ENCODE data around the gene ZDHHC8.

Gene ZDHHC8

DNA sequence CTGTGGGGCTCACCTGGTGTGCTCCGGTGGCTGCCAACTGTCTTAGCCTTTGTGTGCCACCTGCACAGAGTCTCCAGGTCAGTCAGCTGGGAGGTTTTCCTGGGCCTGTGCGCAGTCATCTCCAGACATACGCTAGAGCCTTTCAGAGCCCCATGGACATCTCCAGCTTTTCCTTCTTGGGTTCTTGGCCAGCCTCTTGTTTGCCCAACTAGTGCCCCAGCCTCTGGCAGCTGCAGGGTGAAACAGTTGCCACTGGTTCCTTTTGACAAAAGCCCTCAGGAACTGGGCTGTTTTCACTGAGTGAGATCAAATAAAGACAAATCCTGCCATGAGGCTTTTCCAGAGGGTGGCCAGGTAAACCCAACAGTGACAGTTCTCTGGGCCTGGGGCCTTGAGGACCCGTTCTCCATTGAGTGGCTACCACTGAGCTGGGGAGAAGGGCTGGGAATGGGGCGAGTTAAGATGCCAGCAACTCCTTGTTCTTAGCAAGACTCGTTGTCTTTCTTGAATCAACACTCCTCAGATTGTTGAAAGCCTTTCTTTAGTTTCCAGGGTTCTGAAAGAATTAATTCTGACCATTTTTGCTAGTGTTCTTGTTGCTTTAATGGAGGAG lies 32.4 kb upstream of the ZDHHC8 start:
- no peak overlapping the region for H3K9ac ChIP-seq (ENCODE audit: low read length)
- H3K9me2 ChIP-seq (ENCODE audit: low read depth, low read length) = no peaks in the 10 kb centered on the region
- no peaks in the 10 kb centered on the region for H3K4me1 ChIP-seq (ENCODE audit: insufficient read depth, low read length, severe bottlenecking)
- H3K27ac ChIP-seq (ENCODE audit: low read depth, low read length, poor library complexity, severe bottlenecking) = no peak overlapping the region
- no peaks in the 10 kb centered on the region for H3K79me2 ChIP-seq (ENCODE audit: insufficient read depth, low read length)
- 0 out of 2 replicates have a peak, but pooled peaks cover 3% of the 10 kb centered on the region for H3K9me3 ChIP-seq (ENCODE audit: low read length)
- H3F3A ChIP-seq (ENCODE audit: insufficient read depth, low read length) = no peaks in the 10 kb centered on the region
- no peaks in the 10 kb centered on the region for H3K27me3 ChIP-seq (ENCODE audit: insufficient read depth, low read length)
- H3K4me3 ChIP-seq (ENCODE audit: low read depth, low read length, poor library complexity, severe bottlenecking) = no peak overlapping the region
- no peak overlapping the region for H2AFZ ChIP-seq (ENCODE audit: low read length)
- no peak overlapping the region for H3K4me2 ChIP-seq (ENCODE audit: low read length)
- H4K20me1 ChIP-seq (ENCODE audit: insufficient read depth, low read length) = no peaks in the 10 kb centered on the region
- H3K36me3 ChIP-seq (ENCODE audit: insufficient read depth, low read length) = peaks cover 88% of the 10 kb centered on the region
- TF ChIP-seq, protein P1, sequence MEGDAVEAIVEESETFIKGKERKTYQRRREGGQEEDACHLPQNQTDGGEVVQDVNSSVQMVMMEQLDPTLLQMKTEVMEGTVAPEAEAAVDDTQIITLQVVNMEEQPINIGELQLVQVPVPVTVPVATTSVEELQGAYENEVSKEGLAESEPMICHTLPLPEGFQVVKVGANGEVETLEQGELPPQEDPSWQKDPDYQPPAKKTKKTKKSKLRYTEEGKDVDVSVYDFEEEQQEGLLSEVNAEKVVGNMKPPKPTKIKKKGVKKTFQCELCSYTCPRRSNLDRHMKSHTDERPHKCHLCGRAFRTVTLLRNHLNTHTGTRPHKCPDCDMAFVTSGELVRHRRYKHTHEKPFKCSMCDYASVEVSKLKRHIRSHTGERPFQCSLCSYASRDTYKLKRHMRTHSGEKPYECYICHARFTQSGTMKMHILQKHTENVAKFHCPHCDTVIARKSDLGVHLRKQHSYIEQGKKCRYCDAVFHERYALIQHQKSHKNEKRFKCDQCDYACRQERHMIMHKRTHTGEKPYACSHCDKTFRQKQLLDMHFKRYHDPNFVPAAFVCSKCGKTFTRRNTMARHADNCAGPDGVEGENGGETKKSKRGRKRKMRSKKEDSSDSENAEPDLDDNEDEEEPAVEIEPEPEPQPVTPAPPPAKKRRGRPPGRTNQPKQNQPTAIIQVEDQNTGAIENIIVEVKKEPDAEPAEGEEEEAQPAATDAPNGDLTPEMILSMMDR (IDR thresholded peaks at IDR 0.05; ENCODE audit: low read length) = no peak
- TF ChIP-seq EZH2 (IDR thresholded peaks at IDR 0.05; ENCODE audit: borderline replicate concordance, low read length) = no peak

DNA sequence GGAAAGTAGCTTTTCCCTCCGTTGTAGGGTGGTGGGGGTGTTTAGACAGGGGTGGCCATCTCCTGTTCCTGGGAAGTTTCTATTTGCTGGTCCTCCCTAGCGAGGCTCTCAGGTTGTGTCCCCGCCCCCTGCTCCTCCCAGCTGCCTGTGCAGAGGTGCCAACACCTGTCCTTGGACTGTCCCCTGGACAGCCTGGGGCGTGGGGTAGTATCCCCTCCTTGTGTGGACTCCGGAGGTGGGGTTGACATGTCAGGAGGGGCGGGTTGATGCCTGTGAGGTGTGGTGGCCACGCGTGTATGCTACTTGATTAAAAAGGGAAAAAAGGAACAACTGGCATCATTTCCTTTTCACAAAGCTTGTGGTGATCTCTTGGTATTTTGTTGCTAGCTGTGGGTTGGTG lies 30.0 kb upstream of the ZDHHC8 start:
- H3K79me2 ChIP-seq (ENCODE audit: insufficient read depth, low read length) = no peaks in the 10 kb centered on the region
- no peaks in the 10 kb centered on the region for H3F3A ChIP-seq (ENCODE audit: insufficient read depth, low read length)
- H3K9me2 ChIP-seq (ENCODE audit: low read depth, low read length) = no peaks in the 10 kb centered on the region
- H3K4me1 ChIP-seq (ENCODE audit: insufficient read depth, low read length, severe bottlenecking) = no peaks in the 10 kb centered on the region
- no peak overlapping the region for H3K4me3 ChIP-seq (ENCODE audit: low read depth, low read length, poor library complexity, severe bottlenecking)
- no peak overlapping the region for H3K27ac ChIP-seq (ENCODE audit: low read depth, low read length, poor library complexity, severe bottlenecking)
- H3K9ac ChIP-seq (ENCODE audit: low read length) = no peak overlapping the region
- no peak overlapping the region for H3K4me2 ChIP-seq (ENCODE audit: low read length)
- H2AFZ ChIP-seq (ENCODE audit: low read length) = no peak overlapping the region
- 0 out of 2 replicates have a peak, but pooled peaks cover 3% of the 10 kb centered on the region for H3K9me3 ChIP-seq (ENCODE audit: low read length)
- TF ChIP-seq, protein P1 (IDR thresholded peaks at IDR 0.05; ENCODE audit: low read length) = no peak
- no peak for TF ChIP-seq EZH2 (IDR thresholded peaks at IDR 0.05; ENCODE audit: borderline replicate concordance, low read length)
- no peaks in the 10 kb centered on the region for H3K27me3 ChIP-seq (ENCODE audit: insufficient read depth, low read length)
- peaks cover 84% of the 10 kb centered on the region for H3K36me3 ChIP-seq (ENCODE audit: insufficient read depth, low read length)
- no peaks in the 10 kb centered on the region for H4K20me1 ChIP-seq (ENCODE audit: insufficient read depth, low read length)

DNA sequence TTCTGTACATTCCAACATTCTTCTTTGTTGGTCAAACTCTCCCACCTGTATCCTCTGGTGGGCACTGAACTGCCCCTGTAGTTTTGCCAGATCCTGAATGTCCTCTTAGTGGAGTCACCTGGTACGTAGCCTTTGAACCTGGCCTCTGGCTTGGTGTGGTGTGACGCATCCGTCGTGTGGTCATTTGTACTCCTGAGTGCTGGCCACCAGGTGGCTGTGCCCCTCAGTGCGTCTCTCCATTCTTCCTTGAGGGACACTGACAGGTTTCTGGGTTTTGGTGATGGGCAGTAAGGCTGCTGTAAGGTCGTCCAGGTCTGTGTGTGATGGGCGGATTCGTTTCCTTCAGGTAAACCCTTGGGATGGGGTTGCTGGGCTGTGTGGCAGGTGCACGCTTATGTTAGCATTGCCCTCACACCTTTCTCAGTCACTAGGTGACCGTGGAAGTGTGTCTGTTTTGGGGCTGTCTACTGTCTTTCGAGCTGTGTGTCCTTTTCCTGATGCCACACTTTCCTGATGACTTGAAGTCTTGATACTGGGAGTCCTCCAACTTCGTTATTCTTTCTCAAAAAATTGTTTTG lies 29.3 kb upstream of the ZDHHC8 start:
- no peak overlapping the region for H2AFZ ChIP-seq (ENCODE audit: low read length)
- no peak overlapping the region for H3K4me3 ChIP-seq (ENCODE audit: low read depth, low read length, poor library complexity, severe bottlenecking)
- peaks cover 84% of the 10 kb centered on the region for H3K36me3 ChIP-seq (ENCODE audit: insufficient read depth, low read length)

More for the DNA sequence above, 29.3 kb upstream of the ZDHHC8 start:
- no peaks in the 10 kb centered on the region for H3K79me2 ChIP-seq (ENCODE audit: insufficient read depth, low read length)
- H3K27ac ChIP-seq (ENCODE audit: low read depth, low read length, poor library complexity, severe bottlenecking) = no peak overlapping the region
- no peaks in the 10 kb centered on the region for H3K9me3 ChIP-seq (ENCODE audit: low read length)
- TF ChIP-seq, protein P1 (IDR thresholded peaks at IDR 0.05; ENCODE audit: low read length) = no peak
- no peak for TF ChIP-seq EZH2 (IDR thresholded peaks at IDR 0.05; ENCODE audit: borderline replicate concordance, low read length)
- H3K27me3 ChIP-seq (ENCODE audit: insufficient read depth, low read length) = no peaks in the 10 kb centered on the region
- H3K9me2 ChIP-seq (ENCODE audit: low read depth, low read length) = no peaks in the 10 kb centered on the region
- no peaks in the 10 kb centered on the region for H3F3A ChIP-seq (ENCODE audit: insufficient read depth, low read length)
- no peaks in the 10 kb centered on the region for H4K20me1 ChIP-seq (ENCODE audit: insufficient read depth, low read length)
- no peak overlapping the region for H3K4me2 ChIP-seq (ENCODE audit: low read length)
- H3K4me1 ChIP-seq (ENCODE audit: insufficient read depth, low read length, severe bottlenecking) = no peaks in the 10 kb centered on the region
- no peak overlapping the region for H3K9ac ChIP-seq (ENCODE audit: low read length)
